MM.1S (cell line): Measurements from ENCODE around the gene NDST4.

Experiments
- DNase-seq: peaks from one replicate; pipeline ENCODE4 v3.0.0-alpha.2; 2015
- H2AFZ ChIP-seq: fragments of 300-600 bp; sonication (generic); 2 replicates; pipeline ENCODE4 v1.6.0; 2016; ENCODE audit warnings: antibody characterized with exemption, low read length
- H3F3A ChIP-seq: fragments of 300-600 bp; sonication (generic); 2 replicates; pipeline ENCODE4 v1.6.1; 2016; ENCODE audit warnings: mild to moderate bottlenecking, antibody characterized with exemption, low read length, moderate library complexity, mixed read lengths; ENCODE audit not compliant: insufficient read depth
- H3K27ac ChIP-seq: fragments of 300-600 bp; sonication (generic); 2 replicates; pipeline ENCODE4 v1.5.1; 2016; ENCODE audit warnings: mild to moderate bottlenecking, low read length
- H3K27me3 ChIP-seq: fragments of 300-600 bp; sonication (generic); replicated peaks from 2 replicates; pipeline ENCODE4 v1.6.0; 2016; ENCODE audit warnings: low read length; ENCODE audit not compliant: insufficient read depth
- H3K36me3 ChIP-seq: fragments of 300-600 bp; sonication (generic); replicated peaks from 2 replicates; pipeline ENCODE4 v1.6.1; 2016; ENCODE audit warnings: mild to moderate bottlenecking, low read length, mixed read lengths; ENCODE audit not compliant: insufficient read depth
- H3K4me1 ChIP-seq: fragments of 300-600 bp; sonication (generic); 2 replicates; pipeline ENCODE4 v1.6.1; 2016; ENCODE audit warnings: low read length, mixed read lengths
- H3K4me2 ChIP-seq: fragments of 300-600 bp; sonication (generic); 2 replicates; pipeline ENCODE4 v1.6.0; 2016; ENCODE audit warnings: low read depth, low read length
- H3K4me3 ChIP-seq: fragments of 300-600 bp; sonication (generic); 2 replicates; pipeline ENCODE4 v1.5.1; 2016; ENCODE audit warnings: low read length, mixed read lengths
- H3K79me2 ChIP-seq: fragments of 300-600 bp; sonication (generic); 2 replicates; pipeline ENCODE4 v1.6.1; 2016; ENCODE audit warnings: mixed run types, low read length, mixed read lengths
- H3K9ac ChIP-seq: fragments of 300-600 bp; sonication (generic); 2 replicates; pipeline ENCODE4 v1.6.1; 2016; ENCODE audit warnings: low read length, mixed read lengths
- H3K9me2 ChIP-seq: fragments of 300-600 bp; sonication (generic); replicated peaks from 2 replicates; pipeline ENCODE4 v1.6.1; 2016; ENCODE audit warnings: mild to moderate bottlenecking, low read length, mixed read lengths; ENCODE audit not compliant: insufficient read depth
- H3K9me3 ChIP-seq: fragments of 300-600 bp; sonication (generic); replicated peaks from 2 replicates; pipeline ENCODE4 v1.6.1; 2016; ENCODE audit warnings: mild to moderate bottlenecking, low read length, mixed read lengths; ENCODE audit not compliant: insufficient read depth
- H4K20me1 ChIP-seq: fragments of 300-600 bp; sonication (generic); 2 replicates; pipeline ENCODE4 v1.6.1; 2016; ENCODE audit warnings: mild to moderate bottlenecking, low read length, moderate library complexity, mixed read lengths; ENCODE audit not compliant: insufficient read depth
- CTCF ChIP-seq: fragments of 300-600 bp; sonication (generic); IDR thresholded peaks from 2 replicates; pipeline ENCODE4 v1.5.1; 2016; ENCODE audit warnings: antibody characterized with exemption, low read length, mixed read lengths
- EZH2 ChIP-seq: fragments of 300-600 bp; sonication (generic); optimal IDR thresholded peaks from 2 replicates; pipeline ENCODE3; 2017; ENCODE audit warnings: low read depth, mild to moderate bottlenecking, antibody characterized with exemption, low read length, mixed read lengths
- EZH2phosphoT487 ChIP-seq: fragments of 300-600 bp; sonication (generic); IDR thresholded peaks from 2 replicates; pipeline ENCODE4 v1.6.1; 2018; ENCODE audit warnings: antibody characterized with exemption, low read length

Gene NDST4

GRCh38 chr4:115082633-115083032, 30.8 kb downstream of the NDST4 start:
- Histone ChIP-seq H3K4me3 (no peak overlapping the region), H3K4me1 (no peaks in the 10 kb centered on the region), H3K9me3 (no peaks in the 10 kb centered on the region), H3F3A (no peaks in the 10 kb centered on the region), H3K9me2 (no peaks in the 10 kb centered on the region), H3K27me3 (no peaks in the 10 kb centered on the region), H3K4me2 (no peak overlapping the region), H3K27ac (no peak overlapping the region), H3K79me2 (no peaks in the 10 kb centered on the region), H3K9ac (no peak overlapping the region), H3K36me3 (no peaks in the 10 kb centered on the region), H2AFZ (no peak overlapping the region), H4K20me1 (no peaks in the 10 kb centered on the region)
- DNase-seq: no peak
- TF ChIP-seq EZH2phosphoT487 (no peak), EZH2 (no peak), CTCF (no peak)

DNA sequence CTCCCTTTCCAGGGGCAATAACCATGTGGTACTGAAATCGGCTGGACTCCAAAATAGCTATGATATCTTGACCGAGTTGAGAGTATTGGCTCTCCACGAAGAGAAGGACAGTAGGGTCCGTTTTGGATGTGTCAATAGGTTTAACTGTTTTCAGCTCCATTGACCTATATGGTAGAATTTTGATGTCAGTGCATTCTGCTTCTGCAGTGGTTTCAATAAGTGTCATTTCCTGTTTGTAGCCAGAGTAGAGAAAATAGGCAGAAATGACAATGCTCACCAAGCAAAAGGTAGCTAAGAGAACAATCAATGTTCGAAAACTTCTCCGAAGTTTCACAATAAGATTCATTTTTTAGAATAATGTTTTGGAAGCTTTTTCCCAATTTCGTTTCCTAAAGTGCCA, 36.7 kb downstream of the NDST4 start:
- Histone ChIP-seq H3K9ac (no peak overlapping the region), H3F3A (no peaks in the 10 kb centered on the region), H4K20me1 (no peaks in the 10 kb centered on the region), H3K36me3 (no peaks in the 10 kb centered on the region), H3K27me3 (no peaks in the 10 kb centered on the region), H3K27ac (no peak overlapping the region), H2AFZ (no peak overlapping the region), H3K4me2 (no peak overlapping the region), H3K4me1 (no peaks in the 10 kb centered on the region), H3K79me2 (no peaks in the 10 kb centered on the region), H3K9me3 (no peaks in the 10 kb centered on the region), H3K9me2 (no peaks in the 10 kb centered on the region), H3K4me3 (no peak overlapping the region)
- peak; percentile 22 for DNase-seq
- TF ChIP-seq EZH2phosphoT487: no peak
- TF ChIP-seq EZH2: no peak
- TF ChIP-seq CTCF: no peak

GRCh38 chr4:115058533-115058932, 54.9 kb downstream of the NDST4 start:
- no peak overlapping the region for H3K4me3 ChIP-seq
- no peaks in the 10 kb centered on the region for H3K9me3 ChIP-seq
- H3F3A ChIP-seq: no peaks in the 10 kb centered on the region
- no peak for TF ChIP-seq EZH2phosphoT487
- no peak for TF ChIP-seq EZH2
- TF ChIP-seq CTCF: no peak
- H3K4me1 ChIP-seq: no peaks in the 10 kb centered on the region
- H3K4me2 ChIP-seq: no peak overlapping the region
- H3K9ac ChIP-seq: no peak overlapping the region
- H3K27ac ChIP-seq: no peak overlapping the region
- DNase-seq: peak; percentile 37
- H4K20me1 ChIP-seq: no peaks in the 10 kb centered on the region
- no peaks in the 10 kb centered on the region; the same call in 1 of the 2 replicates for H3K27me3 ChIP-seq
- H3K36me3 ChIP-seq: no peaks in the 10 kb centered on the region
- H3K79me2 ChIP-seq: no peaks in the 10 kb centered on the region
- H3K9me2 ChIP-seq: no peaks in the 10 kb centered on the region
- no peak overlapping the region for H2AFZ ChIP-seq
